NCI-H128 (cell line): Measurements from ENCODE around the gene SLC35G2.
"Not testable (repeated sequence)": the region's sequence is repeated elsewhere in the genome, so short reads cannot be mapped to it uniquely, and the experiment has no call there.

Experiments
- DNase-seq: peaks from one replicate; lab custom pipeline; 2025; ENCODE audit not compliant: unreplicated experiment; lab: John Stamatoyannopoulos, UW

The SLC35G2 gene

GRCh38 chr3:136818769-136819391 lies at the start of gene SLC35G2:
Gene SLC35G2, plus strand, starts transcription at chr3:136819126. Its CDS starts 35,335 bp downstream, at chr3:136854461.
- peak; percentile 65 for DNase-seq

GRCh38 chr3:136772709-136773108 lies 46.2 kb upstream of the SLC35G2 start:
- DNase-seq: no peak

DNA sequence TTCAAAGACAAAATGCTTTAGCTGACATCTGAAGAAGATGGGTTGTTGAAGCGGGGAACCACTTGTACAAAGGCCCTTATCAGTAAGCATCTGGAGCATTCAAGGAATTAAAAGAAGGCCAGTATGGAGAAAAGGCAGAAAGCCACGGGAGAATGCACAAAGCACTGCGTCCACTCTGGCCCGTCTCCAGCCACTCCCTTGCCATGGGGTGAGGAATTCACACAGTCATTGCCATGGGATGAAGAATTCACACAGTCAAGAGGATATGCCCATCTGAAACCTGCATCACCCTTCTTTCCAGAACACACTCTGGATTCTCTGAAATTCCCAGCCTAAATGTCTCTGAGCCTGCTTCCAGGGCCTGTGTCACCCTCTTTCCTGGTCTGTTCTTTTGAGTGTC lies 40.1 kb upstream of the SLC35G2 start:
- DNase-seq: no peak

DNA sequence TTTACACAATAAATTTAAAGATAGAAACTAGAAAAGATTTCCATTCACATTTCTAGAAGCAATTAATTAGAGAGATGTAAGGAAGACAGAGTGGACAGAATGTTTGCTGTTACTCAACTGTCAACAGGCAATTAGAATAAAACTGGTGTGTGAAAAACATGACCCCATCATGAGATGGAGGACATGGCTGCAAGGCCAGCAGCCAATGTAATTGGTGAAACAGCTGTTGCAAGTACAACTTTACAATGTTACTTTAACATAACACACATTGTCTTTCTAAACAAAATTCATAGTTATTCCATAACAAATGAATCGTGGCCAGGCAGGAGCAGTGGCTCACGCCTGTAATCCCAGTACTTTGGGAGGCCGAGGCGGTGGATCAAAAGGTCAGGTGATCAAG lies 38.2 kb upstream of the SLC35G2 start:
- no peak for DNase-seq

DNA sequence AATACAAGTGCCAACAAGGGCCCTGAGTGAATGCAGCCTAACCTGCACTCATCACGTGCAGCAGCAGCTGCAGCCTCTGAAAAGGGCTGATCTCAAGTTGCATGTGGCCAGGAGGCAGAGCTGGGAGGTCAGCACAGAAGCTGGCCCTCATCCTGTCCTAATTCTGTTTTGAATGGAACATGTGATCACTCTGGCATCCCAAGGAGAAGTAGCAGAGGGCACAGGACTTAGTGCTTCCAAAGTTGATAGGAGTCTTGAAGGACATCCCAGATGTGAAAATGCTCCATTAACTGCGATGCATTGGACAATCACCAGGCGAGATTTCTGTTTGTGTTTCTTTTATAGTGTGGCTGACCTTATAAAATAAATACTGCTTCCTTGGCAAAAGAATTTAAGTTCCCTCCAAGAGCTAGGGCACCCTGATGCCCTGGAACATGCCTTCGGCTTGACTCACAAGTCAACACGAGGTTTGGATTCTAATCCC lies 35.2 kb upstream of the SLC35G2 start:
- no peak for DNase-seq

GRCh38 chr3:136787349-136787748 lies 31.6 kb upstream of the SLC35G2 start:
- DNase-seq: no peak

DNA sequence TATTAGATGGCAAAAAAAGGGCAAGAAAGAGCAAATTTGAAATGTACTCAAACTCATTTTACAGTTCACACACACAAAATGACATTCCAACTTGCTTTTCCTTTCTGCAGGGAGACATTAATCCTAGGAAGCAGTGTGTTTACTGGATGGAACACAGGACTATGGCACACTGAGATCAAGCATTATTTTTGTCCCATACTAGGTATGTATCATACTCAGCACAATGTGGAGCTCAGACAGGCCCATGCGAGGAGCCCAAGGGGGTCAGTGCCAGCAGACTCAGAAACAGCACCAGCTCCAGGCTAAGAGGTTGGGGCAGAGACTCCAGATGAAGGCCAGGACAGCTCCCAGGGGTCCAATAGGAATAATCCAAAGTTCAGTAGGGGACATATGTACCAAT lies 30.8 kb upstream of the SLC35G2 start:
- DNase-seq: no peak

DNA sequence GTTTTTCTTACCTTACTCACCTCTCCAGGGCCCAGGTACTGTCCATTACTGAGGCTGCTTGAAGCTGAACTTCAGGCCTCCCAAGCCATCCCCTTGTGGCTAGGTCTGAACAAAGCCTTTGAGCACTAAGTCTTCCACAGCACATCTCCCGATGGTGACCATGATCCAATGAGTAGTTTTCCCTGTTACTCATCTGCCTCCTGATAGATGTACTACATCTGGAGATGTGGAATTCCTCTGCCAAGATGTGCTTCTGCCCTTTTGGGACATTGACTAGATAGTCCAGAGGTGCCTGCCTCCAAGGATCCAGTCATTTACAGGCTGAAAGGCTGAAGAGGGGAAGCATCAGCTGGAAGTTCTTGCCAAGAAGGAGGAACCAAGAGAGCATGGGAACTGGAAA lies 28.9 kb upstream of the SLC35G2 start:
- no peak for DNase-seq

- DNase-seq: no peak
Measured at GRCh38 chr3:136790786-136791185, 28.1 kb upstream of the SLC35G2 start.

- no peak for DNase-seq
Measured at GRCh38 chr3:136792556-136793330, 26.2 kb upstream of the SLC35G2 start.

DNA sequence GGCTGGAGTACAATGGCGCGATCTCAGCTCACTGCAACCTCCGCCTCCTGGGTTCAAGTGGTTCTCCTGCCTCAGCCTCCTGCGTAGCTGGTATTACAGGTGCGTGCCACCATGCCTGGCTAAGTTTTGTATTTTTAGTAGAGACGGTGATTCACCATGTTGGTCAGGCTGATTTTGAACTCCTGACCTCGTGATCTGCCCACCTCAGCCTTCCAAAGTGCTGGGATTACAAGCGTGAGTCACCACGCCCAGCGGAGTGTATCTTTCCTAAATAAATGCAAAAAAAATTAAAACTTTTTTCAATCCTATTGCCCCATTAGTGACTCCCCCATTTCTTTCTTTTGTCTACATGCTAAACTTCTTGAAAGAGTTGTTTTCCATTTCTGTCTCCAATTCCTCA lies 17.8 kb upstream of the SLC35G2 start:
- DNase-seq: not testable (repeated sequence)

- no peak for DNase-seq
Measured at GRCh38 chr3:136802481-136802996, 16.4 kb upstream of the SLC35G2 start.

GRCh38 chr3:136804141-136804540 lies 14.8 kb upstream of the SLC35G2 start:
- DNase-seq: no peak

GRCh38 chr3:136804813-136805212 lies 14.1 kb upstream of the SLC35G2 start:
- DNase-seq: no peak

- DNase-seq: no peak
Measured at GRCh38 chr3:136805795-136806194, 13.1 kb upstream of the SLC35G2 start.

- DNase-seq: no peak
Measured at GRCh38 chr3:136811701-136812100, 7.2 kb upstream of the SLC35G2 start.

DNA sequence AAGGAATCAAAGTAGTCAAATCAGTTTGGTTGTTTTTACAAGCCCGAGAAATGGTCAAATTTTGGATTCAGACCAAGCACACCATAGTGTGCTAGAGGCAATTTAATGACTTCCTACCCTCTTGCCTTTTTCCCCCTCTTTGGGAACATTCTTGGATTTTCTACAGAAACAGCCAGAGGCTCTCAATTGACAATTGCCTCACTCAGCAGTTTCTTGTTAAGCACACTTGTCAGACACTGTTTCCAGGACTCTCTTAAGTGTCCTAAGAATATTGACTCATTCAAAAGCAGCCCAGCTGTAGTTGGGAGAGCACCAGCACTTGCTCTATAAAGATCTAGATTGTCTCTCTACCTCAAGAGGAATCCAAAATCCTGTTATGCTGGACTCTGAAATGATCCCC lies 1.5 kb upstream of the SLC35G2 start:
- no peak for DNase-seq

GRCh38 chr3:136818191-136818768 lies 646 bp upstream of the SLC35G2 start:
- no peak for DNase-seq

GRCh38 chr3:136819392-136819730 lies 435 bp downstream of the SLC35G2 start:
- no peak for DNase-seq

DNA sequence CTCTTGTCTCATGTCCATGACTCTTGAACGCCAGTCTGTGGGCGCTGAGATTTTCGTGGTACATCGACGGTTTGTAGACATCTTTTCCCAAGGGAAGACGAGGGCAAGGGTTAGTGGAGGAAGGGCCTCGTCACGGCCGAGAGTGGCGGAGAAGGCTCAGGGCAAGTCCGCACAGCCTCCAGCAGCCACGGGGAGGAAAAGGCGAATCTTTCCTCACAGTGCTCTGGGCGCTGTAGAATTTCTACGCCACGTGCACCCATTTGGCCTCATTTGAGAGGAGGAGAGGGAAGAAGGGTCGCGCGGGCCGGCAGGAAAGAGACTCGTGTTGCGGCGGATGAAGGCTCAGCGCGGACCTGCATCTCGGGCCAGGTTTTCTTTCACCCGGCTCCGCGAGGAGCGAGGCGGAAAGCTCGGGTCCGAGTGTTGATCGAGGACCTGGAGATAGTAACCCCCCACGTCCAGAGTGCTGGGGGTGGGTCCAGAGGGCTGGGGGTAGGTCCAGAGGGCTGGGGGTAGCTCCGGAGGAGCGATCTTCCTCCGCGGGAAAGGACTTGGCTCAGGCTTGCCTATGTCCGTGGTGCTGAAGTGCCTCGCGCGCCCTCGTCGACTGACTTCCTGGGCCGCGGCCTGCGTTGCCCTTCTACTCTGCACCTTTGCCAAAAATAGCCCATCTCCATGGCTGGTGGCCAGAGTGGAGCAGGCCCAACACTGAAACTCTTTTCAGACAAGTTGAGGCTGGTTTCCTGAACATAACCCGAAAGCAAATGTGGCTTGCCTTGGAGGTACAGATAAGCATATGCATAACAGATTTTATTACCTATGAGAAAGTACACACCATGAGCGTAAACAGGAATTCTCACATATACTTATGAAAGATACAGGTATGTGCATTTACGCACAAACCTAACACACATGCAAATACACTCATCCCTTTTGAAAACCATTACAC lies 1.1 kb downstream of the SLC35G2 start:
- no peak for DNase-seq

- no peak for DNase-seq
Measured at GRCh38 chr3:136831461-136831860, 12.5 kb downstream of the SLC35G2 start.
